Nephron (organoid): ENCODE results near the gene SSX5.
"Not testable (repeated sequence)": the region's sequence is repeated elsewhere in the genome, so short reads cannot be mapped to it uniquely, and the experiment has no call there.

Experiments
- H3K27ac Mint-ChIP-seq, 3 experiments: 2 replicates each; pipeline ENCODE4 v1.8.0; 2020; ENCODE audit warnings: mixed read lengths in 3 of 3, mild to moderate bottlenecking in 2 of 3, moderate library complexity in 1 of 3
- H3K27me3 Mint-ChIP-seq: 2 replicates; pipeline ENCODE4 v1.8.0; 2021; ENCODE audit warnings: low read depth, mild to moderate bottlenecking, moderate library complexity, mixed read lengths
- H3K36me3 Mint-ChIP-seq: 2 replicates; pipeline ENCODE4 v1.8.0; 2020; ENCODE audit warnings: low read depth, mixed read lengths
- H3K4me1 Mint-ChIP-seq: 2 replicates; pipeline ENCODE4 v1.8.0; 2020; ENCODE audit warnings: mixed read lengths
- H3K4me3 Mint-ChIP-seq, 3 experiments: 2 replicates each; pipeline ENCODE4 v1.8.0; 2020; ENCODE audit warnings: mild to moderate bottlenecking in 3 of 3, mixed read lengths in 3 of 3, moderate library complexity in 2 of 3
- H3K9me3 Mint-ChIP-seq: 2 replicates; pipeline ENCODE4 v1.8.0; 2020; ENCODE audit warnings: mixed read lengths
- CTCF ChIP-seq, 3 experiments: fragments of 200-600 bp; sonication (generic); IDR thresholded peaks; one replicate each; pipeline ENCODE4 v1.5.0; 2021; ENCODE audit warnings: antibody characterized with exemption in 3 of 3; ENCODE audit not compliant: unreplicated experiment in 3 of 3

SSX5 gene

GRCh38 chrX:48165241-48165640, 31.4 kb downstream of the SSX5 start:
- no peak overlapping the region for H3K4me3 Mint-ChIP-seq
- no peaks in the 10 kb centered on the region for H3K27me3 Mint-ChIP-seq
- peaks cover 14% of the 10 kb centered on the region for H3K9me3 Mint-ChIP-seq
- no peaks in the 10 kb centered on the region for H3K4me1 Mint-ChIP-seq
- H3K36me3 Mint-ChIP-seq: no peaks in the 10 kb centered on the region
- no peak overlapping the region for H3K27ac Mint-ChIP-seq
- no peak for TF ChIP-seq CTCF (IDR thresholded peaks at IDR 0.05; ENCODE audit: unreplicated experiment in 3 of 3)

DNA sequence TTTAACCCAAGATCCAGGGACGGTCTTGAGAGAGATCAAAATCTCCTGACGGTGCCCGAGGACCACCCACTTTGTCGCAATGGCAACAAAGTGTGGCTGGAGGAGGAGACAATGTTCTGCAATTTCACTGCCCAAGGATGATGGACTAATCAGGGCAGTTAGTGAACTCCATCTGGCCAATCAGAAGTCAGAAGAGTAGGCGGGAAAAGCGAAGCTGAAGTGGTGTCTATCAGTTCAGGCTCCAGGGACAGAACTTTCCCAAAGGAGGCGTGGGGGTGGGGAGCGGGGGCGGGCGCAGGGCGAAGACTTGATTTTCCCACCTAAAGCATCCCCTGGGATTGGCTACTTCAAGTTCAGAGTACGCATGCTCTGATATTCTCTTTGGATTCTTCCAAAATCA, 40.6 kb downstream of the SSX5 start:
- peaks cover 18% of the 10 kb centered on the region for H3K9me3 Mint-ChIP-seq
- H3K36me3 Mint-ChIP-seq: no peaks in the 10 kb centered on the region
- H3K4me3 Mint-ChIP-seq: no peak overlapping the region

GRCh38 chrX:48154796-48155195, 41.8 kb downstream of the SSX5 start:
- H3K27ac Mint-ChIP-seq: no peak overlapping the region
- no peak for TF ChIP-seq CTCF (IDR thresholded peaks at IDR 0.05; ENCODE audit: unreplicated experiment in 3 of 3)
- no peaks in the 10 kb centered on the region for H3K36me3 Mint-ChIP-seq
- H3K4me1 Mint-ChIP-seq: no peaks in the 10 kb centered on the region
- H3K4me3 Mint-ChIP-seq: no peak overlapping the region
- no peaks in the 10 kb centered on the region for H3K27me3 Mint-ChIP-seq
- peaks cover 14% of the 10 kb centered on the region for H3K9me3 Mint-ChIP-seq

More for the DNA sequence above, 40.6 kb downstream of the SSX5 start:
- Mint-ChIP-seq H3K4me1 (no peaks in the 10 kb centered on the region), H3K27ac (no peak overlapping the region), H3K27me3 (no peaks in the 10 kb centered on the region)
- no peak for TF ChIP-seq CTCF (IDR thresholded peaks at IDR 0.05; ENCODE audit: unreplicated experiment in 3 of 3)

- H3K9me3 Mint-ChIP-seq: peaks cover 17% of the 10 kb centered on the region
- no peak overlapping the region for H3K27ac Mint-ChIP-seq
- no peak for TF ChIP-seq CTCF (IDR thresholded peaks at IDR 0.05; ENCODE audit: unreplicated experiment in 3 of 3)
- H3K27me3 Mint-ChIP-seq: no peaks in the 10 kb centered on the region
- no peaks in the 10 kb centered on the region for H3K36me3 Mint-ChIP-seq
- no peak overlapping the region for H3K4me3 Mint-ChIP-seq
- H3K4me1 Mint-ChIP-seq: no peaks in the 10 kb centered on the region
These were observed 42.8 kb downstream of the SSX5 start for GRCh38 chrX:48153769-48154168.

DNA sequence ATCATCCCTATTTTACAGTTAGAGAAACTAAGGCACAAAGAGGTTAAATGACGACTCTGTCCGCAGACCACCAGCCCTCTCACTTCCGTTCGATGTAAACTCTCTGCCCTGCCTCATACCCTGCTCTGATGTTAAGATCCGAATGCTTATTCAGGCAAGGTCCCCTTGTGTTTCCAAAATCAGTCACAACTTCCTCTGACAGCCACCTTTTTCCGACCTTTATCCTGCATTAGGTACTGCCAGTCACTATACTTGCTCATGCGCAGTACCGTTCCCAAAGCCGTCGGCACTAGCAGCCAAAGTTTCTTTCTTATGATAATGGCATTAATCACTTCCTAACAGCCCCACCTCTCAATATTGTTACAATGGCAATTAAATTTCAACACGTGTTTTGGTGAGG, 53.9 kb downstream of the SSX5 start:
- H3K4me1 Mint-ChIP-seq, H3K27ac Mint-ChIP-seq, H3K36me3 Mint-ChIP-seq, H3K9me3 Mint-ChIP-seq, H3K27me3 Mint-ChIP-seq, H3K4me3 Mint-ChIP-seq: not testable (repeated sequence)

DNA sequence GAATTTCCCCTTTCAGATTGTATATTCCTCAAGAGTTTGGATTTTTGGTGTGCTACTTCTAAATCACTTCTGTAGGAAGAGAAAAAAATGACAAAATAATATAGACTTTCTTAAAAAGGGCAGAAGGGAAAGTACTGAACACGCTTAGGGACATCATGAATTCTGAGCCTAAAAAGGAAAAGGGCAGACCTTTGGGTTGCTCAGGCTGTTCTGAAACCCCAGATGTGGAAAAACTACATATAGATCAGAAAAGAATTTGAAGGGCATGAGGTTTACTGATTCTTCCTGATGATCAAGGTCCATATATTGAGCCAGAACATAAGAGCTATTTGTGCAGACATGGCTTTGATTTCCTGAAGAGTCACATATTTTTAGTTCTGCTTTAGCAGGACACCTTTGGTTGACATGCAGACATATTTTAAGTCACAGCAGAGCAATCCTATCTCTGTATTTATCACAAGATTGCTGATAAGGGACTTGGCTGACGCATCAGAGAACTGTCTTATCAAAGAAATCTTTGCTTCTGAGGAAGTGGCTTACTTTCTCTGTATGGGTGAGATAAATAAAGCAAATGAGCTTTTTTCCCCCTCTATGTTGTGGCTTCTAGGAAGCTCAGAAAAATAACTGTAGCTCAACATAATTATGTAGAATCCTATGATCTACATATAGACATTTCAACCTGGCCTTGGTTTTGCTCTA, 54.6 kb downstream of the SSX5 start:
- H3K27ac Mint-ChIP-seq, H3K9me3 Mint-ChIP-seq, H3K4me1 Mint-ChIP-seq, H3K36me3 Mint-ChIP-seq, H3K4me3 Mint-ChIP-seq, H3K27me3 Mint-ChIP-seq: not testable (repeated sequence)

DNA sequence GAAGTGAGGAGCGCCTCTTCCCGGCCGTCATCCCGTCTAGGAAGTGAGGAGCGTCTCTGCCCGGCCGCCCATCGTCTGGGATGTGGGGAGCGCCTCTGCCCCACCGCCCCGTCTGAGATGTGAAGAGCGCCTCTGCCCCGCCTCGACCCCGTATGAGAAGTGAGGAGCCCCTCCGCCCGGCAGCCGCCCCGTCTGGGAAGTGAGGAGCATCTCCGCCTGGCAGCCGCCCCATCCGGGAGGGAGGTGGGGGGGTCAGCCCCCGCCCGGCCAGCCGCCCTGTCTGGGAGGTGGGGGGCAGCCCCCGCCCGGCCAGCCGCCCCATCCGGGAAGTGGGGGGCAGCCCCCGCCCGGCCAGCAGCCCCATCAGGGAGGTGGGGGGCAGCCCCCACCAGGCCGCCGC, 57.5 kb downstream of the SSX5 start:
- H3K27ac Mint-ChIP-seq, H3K36me3 Mint-ChIP-seq, H3K4me3 Mint-ChIP-seq, H3K9me3 Mint-ChIP-seq, H3K27me3 Mint-ChIP-seq, H3K4me1 Mint-ChIP-seq: not testable (repeated sequence)
